ENCODE measurements around the gene KLHDC7A.

KLHDC7A gene

DNA sequence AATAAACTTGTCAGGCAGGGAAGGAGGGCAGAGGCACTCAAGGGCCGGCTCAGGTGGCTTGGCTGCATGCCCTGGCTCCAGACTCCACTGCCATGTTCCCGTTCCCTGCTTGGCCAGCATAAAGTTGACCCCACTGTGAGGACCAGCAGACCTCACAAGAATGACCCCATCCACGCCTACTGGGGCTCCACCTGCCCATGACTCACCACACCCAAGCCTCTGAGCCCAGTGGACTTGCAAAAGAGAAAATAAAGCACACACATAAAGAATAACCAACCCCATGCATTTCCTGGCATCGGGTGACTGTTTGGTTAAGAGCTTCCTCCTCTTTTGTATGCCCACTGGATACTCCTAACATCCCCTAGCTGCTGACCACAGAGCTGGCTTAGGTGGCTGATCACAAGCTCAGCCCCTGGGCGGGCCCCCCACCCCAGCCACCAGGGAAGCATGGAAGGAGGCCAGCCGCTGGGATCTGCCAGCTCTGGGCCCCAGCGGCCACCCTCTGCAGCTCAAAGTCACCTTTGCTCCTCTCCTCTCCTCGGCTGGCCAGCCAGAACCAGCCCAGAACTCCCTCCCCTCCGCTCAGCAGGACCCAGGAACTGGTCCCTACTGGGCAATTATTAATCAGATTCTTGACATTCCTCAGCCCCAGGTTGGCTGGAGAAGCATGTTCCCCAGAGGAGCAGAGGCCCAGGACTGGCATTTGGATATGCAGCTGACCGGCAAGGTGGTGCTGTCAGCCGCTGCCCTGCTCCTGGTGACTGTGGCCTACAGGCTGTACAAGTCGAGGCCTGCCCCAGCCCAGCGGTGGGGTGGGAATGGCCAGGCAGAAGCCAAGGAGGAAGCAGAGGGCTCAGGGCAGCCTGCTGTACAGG is at the start of gene KLHDC7A:
KLHDC7A (plus strand) TSS at position 616 of the 875 bp plus-strand sequence; CDS start at position 668, 52 bp downstream.
- H3K4me1 ChIP-seq (ENCODE audit: control insufficient read depth, insufficient read depth, low read length) = peaks cover 14% of the 10 kb centered on the region
- peak; percentile 66 for DNase-seq (ENCODE audit: low read depth, low spot score)
- no peaks in the 10 kb centered on the region for H3K27me3 ChIP-seq (ENCODE audit: control insufficient read depth, insufficient read depth, low read length)
- no peak within 1 kb of the TSS for H3K4me3 ChIP-seq (ENCODE audit: low read length)
- WGBS (ENCODE audit: insufficient coverage, insufficient read length) = no CpG with 5 or more reads among the region's 13 CpGs
- no peak within 1 kb of the TSS for H3K27ac ChIP-seq (ENCODE audit: low read length)
- H3K9me3 ChIP-seq (ENCODE audit: control insufficient read depth, insufficient read depth, low read length) = no peaks in the 10 kb centered on the region
- peaks cover 5% of the 10 kb centered on the region; the same call in 1 of the 2 replicates for H3K36me3 ChIP-seq (ENCODE audit: control insufficient read depth, insufficient read depth, low read length)

DNA sequence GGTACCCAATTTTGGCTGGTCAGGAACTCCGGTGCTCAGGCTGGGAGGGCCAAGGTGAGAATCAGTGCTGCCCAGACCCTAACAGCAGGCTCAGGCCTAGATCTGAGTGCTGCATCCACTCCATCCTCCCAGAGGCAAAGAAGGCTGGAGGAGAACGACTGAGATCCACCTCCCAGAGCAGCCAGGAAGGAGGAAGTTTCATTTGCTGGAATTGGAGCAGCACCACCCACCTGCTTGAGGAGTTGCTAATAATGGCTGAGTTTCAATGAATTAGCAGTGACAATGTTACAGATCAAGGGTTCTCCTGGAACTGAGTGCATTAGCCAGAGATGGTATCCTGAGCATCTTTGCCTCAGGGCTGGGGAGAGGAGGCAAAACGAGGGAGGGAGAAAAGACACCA is 46.7 kb upstream of the KLHDC7A start:
- H3K4me3 ChIP-seq (ENCODE audit: low read length) = no peak overlapping the region
- no peak for DNase-seq (ENCODE audit: low read depth, low spot score)
- no peaks in the 10 kb centered on the region for H3K4me1 ChIP-seq (ENCODE audit: control insufficient read depth, insufficient read depth, low read length)
- H3K27me3 ChIP-seq (ENCODE audit: control insufficient read depth, insufficient read depth, low read length) = no peaks in the 10 kb centered on the region
- H3K27ac ChIP-seq (ENCODE audit: low read length) = no peak overlapping the region
- H3K9me3 ChIP-seq (ENCODE audit: control insufficient read depth, insufficient read depth, low read length) = no peaks in the 10 kb centered on the region
- no CpG with 5 or more reads among the region's 3 CpGs for WGBS (ENCODE audit: insufficient coverage, insufficient read length)
- no peaks in the 10 kb centered on the region for H3K36me3 ChIP-seq (ENCODE audit: control insufficient read depth, insufficient read depth, low read length)

DNA sequence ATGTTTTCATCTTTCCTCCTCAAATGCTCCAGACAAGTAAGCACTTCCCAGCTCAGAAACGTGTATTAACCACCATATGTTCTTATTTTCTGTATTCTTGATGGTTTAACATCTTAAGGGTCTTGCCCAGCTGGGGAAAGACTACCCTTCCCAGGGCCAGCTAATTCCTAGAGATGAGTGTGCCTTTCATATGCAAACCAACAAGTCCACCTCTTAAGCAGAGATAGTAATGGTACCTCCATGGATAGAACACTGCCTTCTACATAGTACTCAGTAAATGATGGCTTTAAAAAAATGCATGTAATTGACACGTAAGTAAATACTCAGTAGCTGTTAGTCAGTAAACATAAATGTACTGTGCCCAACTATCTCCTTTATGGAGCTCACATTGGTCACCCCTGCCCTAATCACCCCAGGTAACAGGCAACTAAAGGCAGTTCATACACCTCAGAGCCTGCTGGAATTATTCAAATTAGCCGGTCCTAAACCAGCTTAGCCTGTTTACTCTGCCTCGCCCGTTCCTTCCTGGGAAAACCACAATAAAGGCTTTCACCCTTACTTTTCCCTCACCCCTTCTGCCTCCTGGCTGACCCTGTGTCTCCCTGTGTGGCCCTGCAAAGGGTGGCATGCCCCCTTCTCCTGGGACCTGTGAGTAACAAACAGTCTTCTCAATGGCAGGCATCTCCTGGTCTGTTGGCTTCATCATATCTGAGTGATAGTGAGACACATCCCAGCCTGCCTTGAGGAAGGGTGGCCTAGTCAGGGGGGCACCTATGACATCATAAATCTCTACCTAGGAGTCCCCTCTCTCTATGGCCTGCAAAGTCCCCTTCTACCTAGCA is 40.1 kb upstream of the KLHDC7A start:
- Histone ChIP-seq H3K27ac (ENCODE audit: low read length) (no peak overlapping the region), H3K36me3 (ENCODE audit: control insufficient read depth, insufficient read depth, low read length) (no peaks in the 10 kb centered on the region), H3K27me3 (ENCODE audit: control insufficient read depth, insufficient read depth, low read length) (no peaks in the 10 kb centered on the region), H3K4me3 (ENCODE audit: low read length) (no peak overlapping the region), H3K9me3 (ENCODE audit: control insufficient read depth, insufficient read depth, low read length) (no peaks in the 10 kb centered on the region), H3K4me1 (ENCODE audit: control insufficient read depth, insufficient read depth, low read length) (no peaks in the 10 kb centered on the region; the same call in 1 of the 2 replicates)
- DNase-seq (ENCODE audit: low read depth, low spot score) = no peak
- WGBS (ENCODE audit: insufficient coverage, insufficient read length) = no CpG with 5 or more reads among the region's 5 CpGs

DNA sequence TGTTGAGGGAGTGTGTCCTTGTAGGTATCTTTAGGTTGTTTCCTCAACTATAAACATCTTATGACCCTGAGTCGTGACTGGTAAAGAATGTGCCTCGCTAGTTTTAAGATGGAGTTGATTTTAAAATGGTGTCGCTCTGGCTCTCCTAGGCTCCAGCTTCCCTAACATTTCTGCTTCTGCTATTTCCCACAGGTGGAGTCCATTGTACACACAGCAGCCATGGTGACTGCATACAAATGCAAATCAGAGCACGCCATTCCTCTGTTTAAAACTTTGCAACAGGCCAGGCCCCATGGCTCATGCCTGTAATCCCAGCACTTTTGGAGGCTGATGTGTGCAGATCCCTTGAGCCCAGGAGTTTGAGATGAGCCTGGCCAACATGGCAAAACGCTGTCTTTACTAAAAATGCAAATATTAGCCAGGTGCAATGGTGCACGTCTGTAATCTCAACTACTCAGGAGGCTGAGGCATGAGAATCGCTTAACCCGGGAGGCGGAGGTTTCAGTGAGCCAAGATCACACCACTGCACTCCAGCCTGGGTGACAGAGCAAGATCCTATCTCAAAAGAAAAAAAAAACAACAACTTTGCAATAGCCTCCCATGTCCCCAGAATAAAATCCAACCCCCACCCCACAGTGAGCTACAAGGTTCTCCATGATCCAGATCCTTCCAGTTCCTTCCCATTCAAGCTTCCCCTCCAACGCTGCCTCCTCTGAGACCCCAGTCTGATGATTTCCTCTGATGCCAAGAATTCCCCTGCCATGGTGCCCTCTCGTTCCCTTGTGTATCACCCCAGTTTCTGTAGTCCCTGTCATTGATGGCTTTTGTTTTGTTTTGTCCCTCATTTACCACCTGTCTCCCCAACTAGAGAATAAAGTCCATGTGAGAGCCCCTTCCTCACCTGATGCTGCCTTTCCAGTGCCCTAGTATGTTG is 36.9 kb upstream of the KLHDC7A start:
- no peaks in the 10 kb centered on the region for H3K27me3 ChIP-seq (ENCODE audit: control insufficient read depth, insufficient read depth, low read length)
- H3K4me3 ChIP-seq (ENCODE audit: low read length) = no peak overlapping the region
- H3K36me3 ChIP-seq (ENCODE audit: control insufficient read depth, insufficient read depth, low read length) = no peaks in the 10 kb centered on the region
- no peak overlapping the region for H3K27ac ChIP-seq (ENCODE audit: low read length)
- no peaks in the 10 kb centered on the region for H3K9me3 ChIP-seq (ENCODE audit: control insufficient read depth, insufficient read depth, low read length)
- no peak for DNase-seq (ENCODE audit: low read depth, low spot score)
- H3K4me1 ChIP-seq (ENCODE audit: control insufficient read depth, insufficient read depth, low read length) = peaks cover 6% of the 10 kb centered on the region
- WGBS (ENCODE audit: insufficient coverage, insufficient read length) = no CpG with 5 or more reads among the region's 11 CpGs

DNA sequence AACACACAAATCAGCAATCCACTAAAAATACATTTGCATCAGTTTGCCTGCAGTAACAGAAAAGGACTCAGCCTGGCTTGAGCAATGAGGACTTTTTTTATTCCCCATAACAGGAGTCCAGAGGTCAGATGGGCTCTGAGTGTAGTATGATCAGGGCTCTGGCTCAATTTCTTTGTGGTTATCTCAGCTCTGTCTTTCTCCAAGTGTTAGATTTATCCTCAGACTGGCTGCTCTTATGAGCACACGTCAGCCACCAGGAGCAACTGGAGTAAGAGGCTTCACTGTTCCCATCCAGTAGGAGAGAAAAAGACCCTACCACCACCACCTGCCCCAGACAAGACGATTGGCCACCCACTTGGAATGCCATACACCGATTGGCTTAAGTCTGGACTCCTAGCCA is 36.2 kb upstream of the KLHDC7A start:
- H3K4me1 ChIP-seq (ENCODE audit: control insufficient read depth, insufficient read depth, low read length) = peaks cover 6% of the 10 kb centered on the region
- no peak overlapping the region for H3K4me3 ChIP-seq (ENCODE audit: low read length)
- no peaks in the 10 kb centered on the region for H3K27me3 ChIP-seq (ENCODE audit: control insufficient read depth, insufficient read depth, low read length)
- H3K27ac ChIP-seq (ENCODE audit: low read length) = no peak overlapping the region
- WGBS (ENCODE audit: insufficient coverage, insufficient read length) = no CpG with 5 or more reads among the region's 3 CpGs
- no peaks in the 10 kb centered on the region for H3K9me3 ChIP-seq (ENCODE audit: control insufficient read depth, insufficient read depth, low read length)
- DNase-seq (ENCODE audit: low read depth, low spot score) = no peak
- no peaks in the 10 kb centered on the region for H3K36me3 ChIP-seq (ENCODE audit: control insufficient read depth, insufficient read depth, low read length)

DNA sequence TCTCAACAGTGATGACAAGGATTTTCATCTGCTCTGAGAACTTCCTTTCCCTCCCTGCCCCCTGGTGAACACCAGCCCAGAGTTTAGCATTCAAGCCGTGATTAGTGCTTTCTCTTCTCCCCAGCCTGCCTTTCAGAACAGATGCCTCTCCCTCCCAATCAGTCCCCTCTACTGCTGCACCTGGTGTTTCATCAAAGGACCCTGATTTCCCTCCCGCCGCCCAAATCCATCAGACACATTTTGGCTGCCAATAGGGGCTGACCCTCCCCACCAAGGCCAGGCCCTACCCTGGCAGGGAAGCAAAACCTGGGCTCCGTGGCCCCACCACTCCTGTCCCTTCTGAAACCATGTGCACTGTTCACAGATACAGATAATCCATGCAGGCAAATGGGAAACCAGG is 34.0 kb upstream of the KLHDC7A start:
- no peaks in the 10 kb centered on the region for H3K36me3 ChIP-seq (ENCODE audit: control insufficient read depth, insufficient read depth, low read length)
- no CpG with 5 or more reads among the region's 4 CpGs for WGBS (ENCODE audit: insufficient coverage, insufficient read length)
- H3K9me3 ChIP-seq (ENCODE audit: control insufficient read depth, insufficient read depth, low read length) = no peaks in the 10 kb centered on the region
- H3K4me3 ChIP-seq (ENCODE audit: low read length) = no peak overlapping the region
- no peaks in the 10 kb centered on the region for H3K27me3 ChIP-seq (ENCODE audit: control insufficient read depth, insufficient read depth, low read length)
- no peak for DNase-seq (ENCODE audit: low read depth, low spot score)
- H3K27ac ChIP-seq (ENCODE audit: low read length) = no peak overlapping the region
- peaks cover 6% of the 10 kb centered on the region for H3K4me1 ChIP-seq (ENCODE audit: control insufficient read depth, insufficient read depth, low read length)

DNA sequence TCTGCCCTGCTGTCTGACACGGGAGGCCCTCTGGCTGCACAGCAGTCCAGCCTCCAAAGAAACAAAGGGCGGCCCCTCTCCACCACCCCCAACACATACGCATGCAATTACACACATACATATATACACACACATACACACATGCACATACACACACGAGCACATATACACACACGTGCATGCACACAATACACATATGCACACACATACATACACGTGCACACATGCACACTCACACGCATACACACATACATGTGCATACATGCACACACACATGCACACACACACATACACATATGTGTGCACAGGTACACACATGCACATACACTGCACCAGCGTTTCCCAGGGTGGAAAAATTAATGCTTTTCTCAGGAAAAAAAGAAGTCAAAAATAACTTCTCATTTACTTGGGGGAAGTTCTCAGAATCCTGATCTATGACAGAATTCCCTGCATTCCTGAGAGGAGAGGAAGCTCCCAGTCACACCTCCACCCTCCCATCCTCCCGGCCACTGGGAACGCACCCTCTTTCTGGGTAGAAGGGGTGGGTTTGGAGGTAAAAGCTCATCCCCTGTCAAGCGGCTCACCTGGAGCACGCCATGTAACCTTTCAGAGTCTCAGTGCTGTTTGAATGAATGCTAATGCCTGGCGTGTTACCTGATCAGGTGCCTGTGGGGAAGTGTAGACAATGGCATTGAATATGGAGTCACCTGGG is 33.1 kb upstream of the KLHDC7A start:
- no peaks in the 10 kb centered on the region for H3K27me3 ChIP-seq (ENCODE audit: control insufficient read depth, insufficient read depth, low read length)

GRCh38 chr1:18448889-18449288 is 31.8 kb upstream of the KLHDC7A start:
- H3K27me3 ChIP-seq (ENCODE audit: control insufficient read depth, insufficient read depth, low read length) = no peaks in the 10 kb centered on the region
- no CpG with 5 or more reads among the region's 4 CpGs for WGBS (ENCODE audit: insufficient coverage, insufficient read length)
- no peak for DNase-seq (ENCODE audit: low read depth, low spot score)

More for the DNA sequence above, 33.1 kb upstream of the KLHDC7A start:
- DNase-seq (ENCODE audit: low read depth, low spot score) = no peak
- no CpG with 5 or more reads among the region's 13 CpGs for WGBS (ENCODE audit: insufficient coverage, insufficient read length)
- Histone ChIP-seq H3K9me3 (ENCODE audit: control insufficient read depth, insufficient read depth, low read length) (no peaks in the 10 kb centered on the region), H3K36me3 (ENCODE audit: control insufficient read depth, insufficient read depth, low read length) (no peaks in the 10 kb centered on the region), H3K4me1 (ENCODE audit: control insufficient read depth, insufficient read depth, low read length) (peaks cover 6% of the 10 kb centered on the region), H3K27ac (ENCODE audit: low read length) (no peak overlapping the region), H3K4me3 (ENCODE audit: low read length) (no peak overlapping the region)

GRCh38 chr1:18452550-18452949 is 28.2 kb upstream of the KLHDC7A start:
- DNase-seq (ENCODE audit: low read depth, low spot score) = peak; percentile 35

More at GRCh38 chr1:18448889-18449288, 31.8 kb upstream of the KLHDC7A start:
- H3K9me3 ChIP-seq (ENCODE audit: control insufficient read depth, insufficient read depth, low read length) = no peaks in the 10 kb centered on the region
- peaks cover 6% of the 10 kb centered on the region for H3K4me1 ChIP-seq (ENCODE audit: control insufficient read depth, insufficient read depth, low read length)
- no peak overlapping the region for H3K27ac ChIP-seq (ENCODE audit: low read length)
- H3K36me3 ChIP-seq (ENCODE audit: control insufficient read depth, insufficient read depth, low read length) = no peaks in the 10 kb centered on the region
- H3K4me3 ChIP-seq (ENCODE audit: low read length) = no peak overlapping the region

More at GRCh38 chr1:18452550-18452949, 28.2 kb upstream of the KLHDC7A start:
- Histone ChIP-seq H3K27me3 (ENCODE audit: control insufficient read depth, insufficient read depth, low read length) (no peaks in the 10 kb centered on the region), H3K9me3 (ENCODE audit: control insufficient read depth, insufficient read depth, low read length) (no peaks in the 10 kb centered on the region), H3K27ac (ENCODE audit: low read length) (no peak overlapping the region), H3K36me3 (ENCODE audit: control insufficient read depth, insufficient read depth, low read length) (no peaks in the 10 kb centered on the region), H3K4me1 (ENCODE audit: control insufficient read depth, insufficient read depth, low read length) (peaks cover 3% of the 10 kb centered on the region), H3K4me3 (ENCODE audit: low read length) (no peak overlapping the region)
